Activated gamma-delta T cell treated with anti-CD3 and anti-CD28 coated beads, Interleukin-2, amount 50 U/mL, for 16 hours (primary cell): ENCODE data around the gene RTL1.

ENCODE experiments used
- DNase-seq: peaks from one replicate; pipeline ENCODE4 v3.0.0-alpha.2; 2020; ENCODE audit warnings: low read depth

RTL1 gene

GRCh38 chr14:100898935-100899883, 4.3 kb downstream of the RTL1 start:
- no peak for DNase-seq

DNA sequence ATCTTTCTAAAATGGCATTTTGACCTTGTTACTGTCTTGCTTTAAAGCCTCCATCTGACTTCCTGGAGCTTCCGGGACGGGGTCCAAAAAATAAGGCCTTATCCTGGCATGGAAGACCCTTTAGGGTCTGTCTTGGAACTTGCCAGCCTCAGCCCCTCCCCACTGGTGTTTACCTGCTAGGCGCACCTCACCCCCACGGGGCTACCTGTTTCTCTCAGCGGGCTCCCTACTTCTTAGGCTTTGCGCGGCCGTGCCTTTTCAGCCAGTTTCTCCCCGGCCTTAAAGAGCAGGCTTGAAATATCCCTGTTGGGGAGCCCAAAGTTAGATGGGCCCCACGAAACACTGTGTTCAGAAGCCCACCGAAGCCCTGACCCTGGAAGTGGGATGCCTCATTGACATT, 5.1 kb downstream of the RTL1 start:
- no peak for DNase-seq

- DNase-seq, result no peak
Observed at GRCh38 chr14:100896369-100897060, 7.0 kb downstream of the RTL1 start.

DNA sequence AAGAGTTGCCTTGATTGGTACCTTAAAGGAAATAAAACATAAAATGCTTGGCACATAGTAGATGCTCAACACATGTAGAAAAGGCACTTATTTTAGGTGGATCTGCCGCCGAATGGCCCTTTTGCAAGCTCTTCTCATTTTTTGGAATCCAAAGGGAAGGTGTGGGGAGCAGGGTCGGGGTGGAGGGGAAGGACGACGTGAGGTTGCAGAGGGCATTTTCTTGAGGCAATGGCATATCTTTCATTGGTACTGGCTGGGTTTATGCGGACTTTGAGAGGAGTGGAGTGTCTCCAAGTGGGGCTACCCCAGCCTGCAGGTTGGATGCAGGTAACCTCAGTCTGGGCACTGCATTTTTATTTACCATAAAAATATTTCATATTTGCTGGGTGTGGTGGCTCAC, 8.1 kb downstream of the RTL1 start:
- DNase-seq, result no peak

GRCh38 chr14:100894416-100894815, 9.1 kb downstream of the RTL1 start:
- no peak for DNase-seq

GRCh38 chr14:100893760-100894159, 9.8 kb downstream of the RTL1 start:
- no peak for DNase-seq

DNA sequence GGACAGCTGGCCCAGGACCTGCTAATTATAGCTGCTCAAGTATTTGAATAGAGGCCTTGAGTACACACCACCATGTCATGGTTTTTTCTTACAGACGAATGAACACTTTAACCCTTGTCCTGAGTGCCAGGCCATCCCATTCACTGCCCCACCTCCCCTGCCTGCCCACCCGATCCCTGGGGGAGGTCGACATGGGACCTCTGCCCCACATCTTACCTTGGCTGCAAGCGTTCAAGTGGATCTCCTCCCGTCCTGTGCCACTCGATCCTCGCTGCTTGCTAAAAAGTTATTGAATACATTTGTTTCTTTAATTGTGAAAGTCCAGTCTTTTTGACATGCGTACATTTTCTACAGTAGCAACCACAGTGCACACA, 10.3 kb downstream of the RTL1 start:
- DNase-seq, result no peak

DNA sequence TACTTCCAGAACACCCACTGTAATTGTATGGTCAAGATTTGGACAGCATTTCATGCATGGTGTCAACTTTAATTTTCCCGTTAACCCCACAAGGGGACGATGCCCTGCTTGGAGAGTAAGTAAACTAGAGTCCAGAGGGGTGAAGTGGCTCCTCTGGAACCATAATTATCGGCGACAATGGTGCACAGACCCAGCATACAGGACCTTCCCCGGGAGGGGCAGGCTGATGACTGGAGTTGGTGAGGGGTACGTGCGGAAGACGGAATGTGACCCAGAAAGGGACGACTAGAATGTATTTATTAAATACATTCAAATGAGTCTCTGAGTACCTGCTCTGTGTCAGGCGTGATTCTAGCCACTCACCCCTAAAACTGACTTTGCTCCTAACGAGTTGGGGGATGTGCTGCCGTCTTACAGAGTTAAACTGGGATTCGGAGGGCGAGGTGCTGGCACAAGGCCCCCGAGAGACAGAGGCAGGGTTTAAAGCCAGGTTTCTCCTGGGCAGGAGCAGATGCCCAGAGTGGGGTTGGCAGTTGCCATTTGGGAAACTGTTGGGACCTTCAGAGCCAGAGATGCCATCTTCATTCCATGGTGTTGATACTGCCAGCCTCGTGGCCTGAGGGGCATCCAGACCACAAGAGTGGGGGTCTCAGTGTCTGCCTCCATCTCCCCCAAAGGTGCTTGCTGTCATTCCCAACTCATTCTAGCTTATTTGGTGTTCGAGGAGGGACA, 10.9 kb downstream of the RTL1 start:
- no peak for DNase-seq

DNA sequence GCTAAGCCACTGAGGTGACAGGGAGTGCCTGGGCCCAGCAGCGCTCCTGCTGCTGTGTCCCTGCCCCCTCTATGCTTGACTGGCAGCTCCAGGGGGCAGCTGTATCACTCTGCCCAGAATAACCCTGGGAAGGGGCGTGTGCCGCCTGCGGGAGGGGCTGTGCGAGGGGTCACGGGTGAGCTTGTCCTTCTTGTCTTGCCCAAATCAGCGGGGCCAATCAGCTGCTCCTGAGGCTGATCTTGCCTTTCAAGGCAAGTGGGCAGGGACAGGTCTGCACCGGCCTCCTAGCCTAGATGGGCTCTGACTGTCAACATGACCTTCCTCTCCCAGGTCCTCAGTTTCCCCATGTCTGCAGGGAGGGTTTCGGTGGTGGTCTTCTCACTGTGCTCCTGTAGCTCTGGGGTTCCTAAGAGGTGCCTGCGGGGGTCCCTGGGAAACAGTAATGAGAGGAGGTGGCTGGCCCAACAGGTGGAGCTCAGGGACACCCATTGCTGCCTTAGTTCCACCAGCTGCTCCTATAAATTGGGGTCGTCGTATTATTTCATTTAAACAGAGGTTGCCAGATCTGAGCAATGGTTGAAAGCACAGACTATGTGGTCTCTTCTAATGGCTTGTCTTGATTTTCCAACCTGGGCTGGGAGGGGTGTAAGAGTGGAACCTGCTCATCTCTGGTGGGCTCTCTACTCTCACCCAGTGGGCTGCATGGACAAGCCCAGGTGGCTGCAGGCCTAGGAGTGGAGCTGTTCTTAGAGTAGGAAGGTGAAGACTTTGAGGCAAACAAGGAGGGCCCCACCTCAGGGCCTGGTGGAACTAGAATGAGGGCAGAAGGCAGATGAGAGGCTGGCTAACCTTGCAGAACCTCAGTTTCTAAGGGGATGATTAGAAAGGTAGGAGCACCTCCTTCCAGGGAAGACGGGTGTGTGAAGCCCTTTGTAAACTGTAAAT, 11.7 kb downstream of the RTL1 start:
- DNase-seq, result no peak

DNA sequence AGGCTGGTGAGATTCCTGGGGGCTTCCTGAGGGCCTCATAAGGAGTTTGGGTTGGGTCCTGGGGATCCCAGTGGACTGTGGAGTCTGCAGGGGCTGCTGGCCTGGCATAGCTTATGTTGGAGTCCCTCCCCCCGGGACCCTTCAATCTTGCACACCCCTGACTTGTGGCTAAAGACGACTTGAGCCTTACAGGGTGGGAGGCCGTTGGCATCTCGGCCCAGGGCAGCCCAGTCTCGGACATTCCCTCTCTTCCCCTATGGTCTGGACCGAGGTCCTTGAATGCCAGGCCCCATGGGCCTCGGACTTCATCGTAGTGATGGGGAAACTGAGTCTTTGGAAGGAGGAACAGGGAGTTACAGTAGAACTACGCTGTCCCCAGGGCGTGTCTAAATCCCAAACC, 12.5 kb downstream of the RTL1 start:
- no peak for DNase-seq

DNA sequence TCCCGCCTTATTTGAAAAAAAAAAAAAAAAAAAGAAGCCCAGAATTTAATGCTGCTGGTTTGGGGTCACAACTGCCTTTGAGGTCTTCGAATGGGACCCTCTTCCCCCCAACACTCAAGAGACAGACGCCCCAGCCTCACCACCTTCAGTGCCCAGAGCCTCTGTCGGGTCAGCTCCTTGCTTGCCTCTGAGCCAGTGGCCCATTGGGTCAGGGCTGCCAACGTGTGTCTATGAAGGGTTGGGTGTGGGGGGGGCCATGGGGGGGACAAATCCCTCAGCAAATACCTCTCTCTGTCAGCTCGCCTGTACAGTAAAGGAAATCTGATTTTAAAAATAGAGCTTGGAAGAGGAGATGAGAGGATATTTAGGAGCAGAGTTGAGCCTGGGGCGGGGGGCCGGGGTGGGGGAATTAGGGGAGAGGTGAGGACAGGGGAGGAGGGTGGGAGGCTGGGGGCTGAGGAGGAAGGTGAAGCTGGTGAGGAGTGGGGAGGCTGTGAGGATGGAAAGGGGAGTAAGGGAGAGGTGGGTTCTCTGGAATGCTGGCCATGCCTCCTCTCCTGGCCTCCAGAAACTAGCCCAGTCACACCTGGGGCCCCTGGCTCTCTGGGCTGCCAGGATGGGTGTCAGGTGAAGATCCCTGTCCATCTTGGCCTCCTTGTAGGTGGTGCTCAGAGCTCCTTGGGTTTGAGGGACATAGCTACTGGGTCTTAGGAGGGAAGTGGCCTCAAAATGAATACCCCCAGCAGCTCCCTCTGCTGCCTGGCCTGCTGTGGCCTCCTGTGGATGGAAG, 13.3 kb downstream of the RTL1 start:
- no peak for DNase-seq

- no peak for DNase-seq
Observed at GRCh38 chr14:100889641-100890040, 13.9 kb downstream of the RTL1 start.

- no peak for DNase-seq
Observed at GRCh38 chr14:100888789-100889315, 14.7 kb downstream of the RTL1 start.

- no peak for DNase-seq
Observed at GRCh38 chr14:100887728-100888335, 15.7 kb downstream of the RTL1 start.

GRCh38 chr14:100885617-100886016, 17.9 kb downstream of the RTL1 start:
- no peak for DNase-seq

GRCh38 chr14:100885196-100885595, 18.3 kb downstream of the RTL1 start:
- no peak for DNase-seq

GRCh38 chr14:100884456-100884855, 19.1 kb downstream of the RTL1 start:
- DNase-seq, result no peak

GRCh38 chr14:100883789-100884101, 19.8 kb downstream of the RTL1 start:
- DNase-seq, result no peak

- DNase-seq, result no peak
Observed at GRCh38 chr14:100882991-100883788, 20.3 kb downstream of the RTL1 start.
